H7 (cell line): Measurements from ENCODE around the gene FHIT. TPM values are rescaled to one million over a fixed set of nuclear protein-coding genes. Genes with fewer than 3 reads are reported as not detected.

ENCODE experiments used
- DNase-seq: peaks from one replicate; pipeline ENCODE4 v3.0.0; 2012
- H3K27me3 ChIP-seq: 2 replicates; pipeline ENCODE4 v1.6.0; 2011; ENCODE audit warnings: mild to moderate bottlenecking, low read length; ENCODE audit not compliant: control insufficient read depth, insufficient read depth
- H3K36me3 ChIP-seq: replicated peaks from 2 replicates; pipeline ENCODE4 v1.5.1; 2011; ENCODE audit warnings: low read length; ENCODE audit not compliant: control insufficient read depth, insufficient read depth
- H3K4me3 ChIP-seq: 2 replicates; pipeline ENCODE4 v1.5.1; 2011; ENCODE audit warnings: low read depth, mild to moderate bottlenecking, control low read depth, low read length, moderate library complexity; ENCODE audit not compliant: insufficient read depth
- total RNA-seq: library from RNA; depleted of rRNA; stranded (reverse); fragments of >200 nt; shearing (Covaris generic); gene quantifications from 2 replicates; pipeline ENCODE4 v1.2.3, GENCODE V29; 2014

Gene FHIT
- total RNA-seq, 1 experiment from 2014 or later, result 2.1 TPM

DNA sequence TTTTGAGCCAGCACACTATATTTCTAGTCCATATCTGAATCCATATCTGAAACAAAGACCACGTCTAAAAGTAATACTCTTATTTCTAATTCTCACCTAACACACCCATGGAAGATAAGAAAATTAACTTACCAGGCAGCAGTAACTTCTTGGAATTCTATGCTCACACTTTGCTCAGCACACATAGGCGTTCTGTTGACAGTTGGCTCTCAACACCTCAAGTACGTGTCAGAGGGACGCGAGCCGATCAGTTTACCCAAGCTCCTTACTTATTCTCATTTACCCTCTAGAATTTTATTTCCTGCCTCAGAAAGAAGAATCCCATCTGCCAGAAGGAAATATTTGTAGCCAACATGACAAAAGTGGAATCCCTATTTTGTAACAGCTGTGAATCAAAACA, 911.9 kb downstream of the FHIT start:
- Histone ChIP-seq H3K27me3 (no peaks in the 10 kb centered on the region), H3K36me3 (no peaks in the 10 kb centered on the region), H3K4me3 (no peak overlapping the region)
- DNase-seq, result no peak

DNA sequence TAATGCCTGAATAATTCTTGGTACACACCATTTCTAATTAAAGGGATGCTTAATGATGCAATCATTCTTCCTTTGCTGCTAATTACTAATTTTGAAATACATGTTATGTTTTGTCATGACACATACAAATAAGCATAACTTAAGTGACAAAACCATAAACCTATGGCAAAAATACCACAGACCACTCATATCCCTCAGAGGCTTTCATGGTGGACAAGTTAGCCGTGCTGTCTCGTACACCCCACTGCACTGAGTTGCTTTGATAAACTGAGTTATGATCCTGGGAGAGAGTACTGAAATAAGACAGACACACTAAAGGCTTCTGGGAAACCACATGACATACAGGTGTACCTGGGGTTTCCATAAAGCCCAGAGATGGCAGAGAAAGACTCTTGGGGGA, 913.8 kb downstream of the FHIT start:
- Histone ChIP-seq H3K27me3 (no peaks in the 10 kb centered on the region), H3K4me3 (no peak overlapping the region), H3K36me3 (no peaks in the 10 kb centered on the region)
- no peak for DNase-seq

DNA sequence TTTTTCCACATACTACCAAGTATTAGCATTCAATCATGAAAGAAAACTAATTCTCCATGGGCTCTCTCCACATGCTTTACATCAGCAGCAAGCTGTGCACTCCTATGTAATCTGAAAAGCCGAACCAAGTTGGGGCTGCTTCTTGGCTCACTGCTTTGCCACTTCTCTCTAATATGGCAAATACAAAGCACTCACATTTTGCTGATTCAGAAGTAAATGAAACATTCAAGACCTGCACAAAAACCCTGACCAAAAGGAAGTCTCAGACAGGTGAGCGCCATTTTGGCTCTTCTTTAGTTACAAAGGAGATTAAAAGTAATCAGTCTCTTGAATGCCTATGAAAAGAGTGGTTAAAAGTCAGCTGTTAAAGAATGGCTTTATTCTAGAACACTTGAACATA, 915.2 kb downstream of the FHIT start:
- no peak for DNase-seq
- H3K27me3 ChIP-seq, result no peaks in the 10 kb centered on the region
- H3K36me3 ChIP-seq, result no peaks in the 10 kb centered on the region
- H3K4me3 ChIP-seq, result no peak overlapping the region

GRCh38 chr3:60333710-60334109, 917.5 kb downstream of the FHIT start:
- H3K27me3 ChIP-seq, result no peaks in the 10 kb centered on the region
- H3K36me3 ChIP-seq, result no peaks in the 10 kb centered on the region
- DNase-seq, result no peak

DNA sequence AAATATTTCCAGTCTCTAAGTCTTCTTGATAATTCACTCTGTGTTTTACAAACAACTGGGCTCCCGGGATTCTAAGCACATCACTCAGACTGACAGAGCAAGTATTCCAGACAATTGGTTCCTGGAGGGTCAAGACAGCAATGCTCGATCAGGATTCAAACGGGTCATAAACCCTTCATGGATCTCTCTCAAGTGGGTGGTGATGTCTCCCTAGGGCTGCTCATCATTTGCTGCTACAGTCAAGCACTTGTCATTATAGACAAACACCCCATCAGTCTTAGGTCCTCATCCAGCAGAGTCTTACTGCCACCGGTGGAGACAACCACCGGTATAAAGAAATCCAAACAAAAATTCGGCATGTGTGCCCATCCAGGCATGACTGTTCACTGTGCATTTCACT, 921.1 kb downstream of the FHIT start:
- Histone ChIP-seq H3K27me3 (no peaks in the 10 kb centered on the region), H3K36me3 (no peaks in the 10 kb centered on the region), H3K4me3 (no peak overlapping the region)
- no peak for DNase-seq

More at GRCh38 chr3:60333710-60334109, 917.5 kb downstream of the FHIT start:
- no peak overlapping the region for H3K4me3 ChIP-seq

- no peaks in the 10 kb centered on the region for H3K36me3 ChIP-seq
- no peak overlapping the region for H3K4me3 ChIP-seq
- DNase-seq, result no peak
- no peaks in the 10 kb centered on the region for H3K27me3 ChIP-seq
Observed at GRCh38 chr3:60325610-60326170, 925.6 kb downstream of the FHIT start.

DNA sequence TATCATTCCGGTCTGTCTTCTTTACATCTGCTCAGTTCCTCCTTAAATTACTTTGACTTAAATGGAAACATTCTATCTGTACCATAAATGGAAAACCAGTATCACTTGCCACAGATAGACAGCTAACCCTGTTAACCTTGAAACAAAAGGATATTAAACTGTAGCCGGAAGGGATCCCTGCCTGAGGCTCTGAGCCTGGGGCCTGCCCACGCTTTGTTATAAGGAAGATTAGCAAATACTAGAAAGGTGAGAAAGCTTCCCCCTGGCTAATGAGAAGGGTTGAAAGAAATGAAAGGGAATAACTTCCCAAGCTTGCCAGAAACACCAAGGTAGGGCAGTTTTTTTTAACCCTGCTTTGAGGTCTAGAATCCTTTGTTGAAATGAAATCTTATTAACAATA, 927.6 kb downstream of the FHIT start:
- DNase-seq, result no peak
- no peak overlapping the region for H3K4me3 ChIP-seq

DNA sequence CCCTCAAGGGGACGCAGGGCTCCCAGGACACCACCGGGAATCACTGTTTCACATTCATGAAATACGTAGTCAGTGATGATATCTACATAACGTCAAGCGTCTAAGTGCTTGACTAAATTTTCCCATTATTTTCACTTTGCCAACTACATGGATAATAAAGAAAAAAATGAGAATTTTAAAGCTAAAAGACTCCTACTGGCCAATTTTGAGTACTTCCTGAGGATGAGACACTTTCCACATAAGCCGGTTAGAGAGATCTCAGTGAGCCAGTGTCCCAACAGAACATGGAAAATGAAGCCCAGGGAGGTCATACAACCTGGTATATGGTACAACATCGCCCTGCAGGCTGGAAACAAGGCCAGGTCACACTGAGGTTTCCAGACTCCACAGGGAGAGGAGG, 928.1 kb downstream of the FHIT start:
- H3K27me3 ChIP-seq, result no peaks in the 10 kb centered on the region
- no peaks in the 10 kb centered on the region for H3K36me3 ChIP-seq
- H3K4me3 ChIP-seq, result no peak overlapping the region
- DNase-seq, result no peak

More for the DNA sequence above, 927.6 kb downstream of the FHIT start:
- no peaks in the 10 kb centered on the region for H3K27me3 ChIP-seq
- no peaks in the 10 kb centered on the region for H3K36me3 ChIP-seq

DNA sequence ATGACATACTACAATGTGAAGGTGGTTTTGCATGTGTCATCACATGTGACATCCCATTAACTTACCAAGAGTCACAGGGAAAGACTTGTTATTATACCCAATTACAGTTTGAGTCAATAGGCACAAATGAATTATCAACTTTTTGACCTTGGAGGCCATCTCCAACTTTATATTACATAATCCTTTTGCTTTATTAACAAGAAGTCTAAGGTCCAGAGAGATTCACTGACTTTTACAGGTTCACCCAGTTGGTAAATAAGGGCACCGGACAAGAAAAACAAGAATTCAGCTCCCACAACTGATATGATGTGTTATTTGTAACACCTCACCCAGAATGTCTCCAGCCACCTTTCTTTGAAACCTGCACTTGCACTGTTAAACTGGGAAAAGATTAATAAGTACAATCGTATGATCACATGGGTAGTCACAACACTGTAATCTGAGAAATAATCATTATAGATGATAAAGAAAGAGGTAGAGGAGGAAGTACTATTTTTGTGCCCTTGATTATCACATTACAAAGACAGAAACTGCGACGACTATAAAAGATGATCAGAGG, 928.9 kb downstream of the FHIT start:
- no peaks in the 10 kb centered on the region for H3K27me3 ChIP-seq
- no peak overlapping the region for H3K4me3 ChIP-seq
- no peak for DNase-seq
- no peaks in the 10 kb centered on the region for H3K36me3 ChIP-seq

GRCh38 chr3:60319179-60319858, 931.9 kb downstream of the FHIT start:
- DNase-seq, result no peak
- no peaks in the 10 kb centered on the region for H3K36me3 ChIP-seq
- no peaks in the 10 kb centered on the region for H3K27me3 ChIP-seq
- H3K4me3 ChIP-seq, result no peak overlapping the region

GRCh38 chr3:60316121-60316797, 935.0 kb downstream of the FHIT start:
- DNase-seq, result no peak
- no peaks in the 10 kb centered on the region for H3K36me3 ChIP-seq

DNA sequence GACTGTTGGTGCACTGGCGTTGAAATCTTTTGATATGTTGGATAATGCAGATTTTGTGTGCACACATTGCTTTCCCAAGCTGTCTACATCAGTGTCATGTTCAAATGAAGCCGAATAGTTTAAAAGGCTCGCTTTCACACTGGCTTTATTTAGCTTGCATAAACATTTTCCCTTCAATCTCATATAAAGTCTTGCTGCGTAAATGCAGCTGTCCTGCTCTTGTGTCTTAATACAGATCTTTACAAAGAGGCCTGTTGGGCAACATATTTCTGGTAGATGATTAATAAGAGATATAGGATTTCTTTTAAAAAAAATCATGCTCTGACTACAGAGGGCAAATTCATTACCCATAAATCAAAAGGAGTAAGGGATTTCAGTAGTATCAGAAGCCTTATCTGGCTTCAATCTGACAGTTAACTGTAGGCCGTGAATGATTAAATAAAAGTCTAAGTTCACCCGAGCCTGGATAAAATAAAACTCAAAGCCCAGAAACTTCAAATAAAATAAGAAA, 937.2 kb downstream of the FHIT start:
- Histone ChIP-seq H3K36me3 (no peaks in the 10 kb centered on the region), H3K27me3 (no peaks in the 10 kb centered on the region), H3K4me3 (no peak overlapping the region)
- no peak for DNase-seq

More at GRCh38 chr3:60316121-60316797, 935.0 kb downstream of the FHIT start:
- H3K4me3 ChIP-seq, result no peak overlapping the region
- H3K27me3 ChIP-seq, result no peaks in the 10 kb centered on the region

- no peaks in the 10 kb centered on the region for H3K36me3 ChIP-seq
- DNase-seq, result no peak
- no peak overlapping the region for H3K4me3 ChIP-seq
- no peaks in the 10 kb centered on the region for H3K27me3 ChIP-seq
Observed at GRCh38 chr3:60313231-60313798, 937.9 kb downstream of the FHIT start.

DNA sequence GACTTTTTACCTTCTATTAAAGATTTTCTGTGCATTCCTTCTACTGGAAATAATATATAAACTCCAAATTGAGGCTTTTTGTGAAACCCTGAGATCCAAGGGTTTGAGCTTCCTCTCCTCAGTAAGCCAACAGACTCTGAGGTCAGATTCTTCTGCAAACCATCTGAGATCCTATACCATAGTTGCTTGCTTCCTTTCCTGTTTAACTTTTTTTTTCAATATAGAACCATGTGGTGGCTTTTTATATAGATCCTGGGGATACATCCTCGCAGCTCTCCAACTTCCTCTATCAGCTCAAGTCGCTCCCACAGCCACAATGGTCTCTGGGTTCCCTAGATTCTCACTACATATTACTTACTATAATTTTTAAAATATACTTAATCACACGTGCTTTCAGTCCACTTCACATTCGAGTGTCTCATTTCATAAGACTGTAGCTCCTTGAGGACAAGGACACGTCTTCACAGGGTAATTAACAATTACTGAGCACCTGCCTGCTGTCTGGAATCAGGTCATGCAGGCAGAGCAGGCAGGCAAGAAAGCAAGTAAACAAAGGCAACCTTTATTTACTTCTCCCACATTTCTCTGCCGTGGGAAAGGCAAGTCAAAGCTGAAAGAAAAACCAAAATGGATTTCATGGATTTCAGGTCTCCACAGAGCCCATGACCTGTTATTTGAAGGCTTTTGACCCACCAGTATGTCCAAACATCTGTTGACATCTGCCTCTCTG, 941.5 kb downstream of the FHIT start:
- Histone ChIP-seq H3K4me3 (no peak overlapping the region), H3K27me3 (no peaks in the 10 kb centered on the region), H3K36me3 (no peaks in the 10 kb centered on the region)
- no peak for DNase-seq
